ENCODE results near the gene HCAR2.
"Not testable (repeated sequence)": the region's sequence is repeated elsewhere in the genome, so short reads cannot be mapped to it uniquely, and the experiment has no call there.

HCAR2 gene

GRCh38 chr12:122661246-122661645 is 41.9 kb downstream of the HCAR2 start:
- no peak for DNase-seq

GRCh38 chr12:122659579-122659978 is 43.6 kb downstream of the HCAR2 start:
- DNase-seq = no peak

GRCh38 chr12:122656298-122656697 is 46.9 kb downstream of the HCAR2 start:
- no peak for DNase-seq

- DNase-seq = not testable (repeated sequence)
Measured at GRCh38 chr12:122653291-122653690, 49.9 kb downstream of the HCAR2 start.

GRCh38 chr12:122651520-122652224 is 51.5 kb downstream of the HCAR2 start:
- DNase-seq = no peak

Data from NCI-H1105 treated with DMSO at 0.1 percent for 48 hours (cell line).